ENCODE data around the gene BAHD1. TPM values are rescaled to one million over a fixed set of nuclear protein-coding genes. Genes with fewer than 3 reads are reported as not detected.

Gene BAHD1
- total RNA-seq, 1 donor from 2014 or later, result 16.2 TPM

GRCh38 chr15:40421246-40422157 lies 19.3 kb upstream of the BAHD1 start:
- DNase-seq (ENCODE audit: low spot score), result peak; percentile 94

GRCh38 chr15:40424483-40425115 lies 16.2 kb upstream of the BAHD1 start:
- no peak for DNase-seq (ENCODE audit: low spot score)

DNA sequence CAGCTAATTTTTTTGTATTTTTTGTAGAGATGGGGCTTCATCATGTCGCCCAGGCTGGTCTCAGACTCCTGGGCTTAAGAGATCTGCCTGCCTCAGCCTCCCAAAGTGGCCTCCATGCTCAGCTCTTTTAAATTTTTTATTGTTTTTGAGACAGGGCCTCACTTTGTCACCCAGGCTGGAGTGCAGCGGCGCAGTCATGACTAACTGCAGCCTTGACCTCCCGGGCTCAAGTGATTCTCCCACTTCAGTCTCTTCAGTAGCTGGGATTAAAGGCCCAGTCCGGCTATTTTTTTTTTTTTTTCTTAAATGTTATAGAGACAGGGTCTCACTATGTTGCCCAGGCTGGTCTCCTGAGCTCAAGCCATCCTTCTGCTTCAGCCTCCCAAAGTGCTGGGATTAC lies 15.1 kb upstream of the BAHD1 start:
- no peak for DNase-seq (ENCODE audit: low spot score)

DNA sequence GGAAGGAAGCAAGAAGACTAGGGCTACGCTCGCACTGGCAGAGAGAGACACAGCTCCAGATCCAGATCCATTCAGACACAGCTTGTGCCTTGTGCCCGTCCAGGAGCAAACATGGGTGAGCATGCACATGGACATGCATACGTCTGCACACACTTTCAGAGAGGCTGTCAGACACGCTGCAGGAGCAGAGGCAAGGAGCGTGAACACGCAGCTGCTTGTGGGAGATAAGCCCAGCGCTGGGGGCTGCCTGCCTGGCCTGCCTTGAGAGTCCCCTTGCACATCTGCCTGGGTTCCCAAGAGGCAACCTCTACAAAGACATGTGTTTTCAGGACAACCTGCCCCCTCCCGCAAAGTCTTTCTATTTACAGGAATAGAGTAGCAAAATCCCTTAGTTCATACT lies 13.6 kb upstream of the BAHD1 start:
- DNase-seq (ENCODE audit: low spot score), result no peak

DNA sequence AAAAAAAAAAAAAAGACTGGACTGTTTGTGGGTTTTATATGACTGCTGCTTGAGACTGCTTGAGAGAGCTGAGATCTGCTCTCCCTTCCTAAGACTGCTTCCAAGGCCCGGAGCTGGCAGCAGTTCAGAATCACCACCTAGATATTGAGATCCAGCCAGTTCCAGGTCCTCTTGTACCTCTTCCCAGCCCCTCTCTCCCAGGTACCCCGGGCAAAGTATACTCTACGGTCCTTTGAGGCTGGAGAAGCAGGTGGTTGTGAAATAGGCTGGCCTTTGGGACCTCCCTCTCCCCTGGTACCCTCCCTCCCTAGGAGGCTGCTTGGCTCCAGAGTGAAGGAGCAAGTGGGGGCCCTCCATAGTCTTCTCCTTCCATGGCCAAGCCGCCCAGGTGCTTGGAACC lies 12.6 kb upstream of the BAHD1 start:
- no peak for DNase-seq (ENCODE audit: low spot score)

DNA sequence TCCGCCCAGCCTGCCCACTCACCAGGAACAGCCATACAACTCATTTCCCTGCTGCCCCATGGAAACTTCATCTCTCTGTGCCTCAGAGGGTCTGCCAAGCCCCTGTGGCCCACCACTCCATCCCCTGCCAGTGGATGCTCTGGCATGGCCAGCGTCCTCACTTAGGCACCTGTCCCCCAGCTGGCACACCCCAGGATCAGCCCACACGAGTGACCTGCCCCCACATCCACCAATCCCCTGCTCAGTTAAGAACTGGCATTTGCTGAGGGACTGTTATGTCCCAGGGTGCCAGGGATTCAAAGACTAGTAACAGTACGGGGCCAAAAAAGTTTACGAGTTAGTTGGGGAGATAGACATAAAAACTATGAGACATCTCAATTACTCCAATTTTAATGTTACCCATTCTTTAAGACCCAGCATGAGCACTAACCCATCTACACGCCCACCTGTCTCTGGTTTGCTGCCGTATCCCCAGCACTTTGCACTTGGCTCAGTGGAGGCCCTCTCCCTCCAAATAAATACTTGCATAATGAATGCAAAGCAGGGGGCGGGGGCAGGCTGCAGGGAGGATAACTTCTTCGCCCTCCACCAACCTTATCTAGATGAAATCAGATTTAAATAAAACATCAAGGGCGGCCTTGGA lies 11.6 kb upstream of the BAHD1 start:
- DNase-seq (ENCODE audit: low spot score), result no peak

GRCh38 chr15:40430271-40430805 lies 10.4 kb upstream of the BAHD1 start:
- DNase-seq (ENCODE audit: low spot score), result no peak

GRCh38 chr15:40435023-40435709 lies 5.6 kb upstream of the BAHD1 start:
- DNase-seq (ENCODE audit: low spot score), result no peak

DNA sequence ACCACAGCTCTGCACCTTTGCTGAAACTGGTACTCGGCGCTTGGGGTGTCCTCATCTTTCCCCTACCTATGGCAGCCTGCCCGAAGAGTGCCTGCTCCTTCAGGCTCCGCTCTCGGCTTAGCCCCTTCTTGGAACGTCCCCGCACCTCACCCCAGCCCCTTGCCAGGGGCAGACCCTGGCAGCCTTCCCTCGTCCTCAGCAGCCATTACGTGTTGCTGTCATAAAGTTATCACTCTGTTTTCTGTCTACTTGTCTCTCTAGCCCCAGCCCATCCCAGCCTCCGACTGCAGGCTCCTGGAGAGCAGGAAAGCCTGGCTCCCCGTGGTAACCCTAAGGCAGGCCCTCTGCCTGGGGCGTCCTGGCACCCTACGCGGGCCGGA lies 5.1 kb upstream of the BAHD1 start:
- DNase-seq (ENCODE audit: low spot score), result no peak

- no peak for DNase-seq (ENCODE audit: low spot score)
Measured at GRCh38 chr15:40436116-40436891, 4.4 kb upstream of the BAHD1 start.

DNA sequence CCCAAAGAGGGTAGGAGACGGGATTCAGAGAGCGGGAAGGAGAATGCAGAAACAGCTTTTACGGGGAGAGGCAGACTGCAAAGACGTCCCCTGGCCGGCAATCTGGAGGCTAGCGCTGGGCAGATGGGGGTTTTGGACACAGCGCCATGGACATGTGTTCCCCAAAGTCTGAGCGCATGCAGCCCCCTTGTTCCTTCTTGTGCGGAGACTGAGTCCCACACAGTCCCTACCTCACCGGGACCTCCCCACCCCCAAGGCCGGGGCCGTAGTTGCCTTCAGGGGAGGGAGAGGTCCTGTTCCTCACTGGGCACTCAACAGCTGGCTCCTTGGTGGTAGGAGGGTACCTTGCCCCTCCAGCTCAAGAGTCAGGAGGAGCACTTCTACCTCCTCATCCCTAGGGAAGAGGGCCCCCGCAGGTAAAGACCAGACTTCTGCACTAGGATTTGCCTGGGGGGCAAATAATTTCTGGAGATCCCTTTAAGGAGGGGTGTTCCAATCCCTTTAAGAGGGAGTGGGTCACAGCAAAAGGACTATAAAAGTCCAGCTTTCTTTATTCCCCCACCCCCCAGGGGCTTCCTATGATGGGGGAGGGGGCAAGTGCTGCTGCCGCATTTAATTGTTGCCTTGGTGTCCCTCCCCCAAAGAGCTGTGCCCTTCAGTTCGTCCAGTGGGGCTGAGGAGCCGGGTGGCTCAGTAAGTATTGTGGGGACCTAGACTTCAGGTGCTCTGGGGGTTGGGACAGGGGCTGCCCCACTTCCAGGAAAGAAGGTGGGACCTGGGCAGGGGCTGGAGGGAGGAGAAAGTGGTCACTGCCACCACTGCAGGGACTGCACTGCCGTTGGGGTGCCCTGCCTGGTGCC lies 3.6 kb upstream of the BAHD1 start:
- DNase-seq (ENCODE audit: low spot score), result no peak

DNA sequence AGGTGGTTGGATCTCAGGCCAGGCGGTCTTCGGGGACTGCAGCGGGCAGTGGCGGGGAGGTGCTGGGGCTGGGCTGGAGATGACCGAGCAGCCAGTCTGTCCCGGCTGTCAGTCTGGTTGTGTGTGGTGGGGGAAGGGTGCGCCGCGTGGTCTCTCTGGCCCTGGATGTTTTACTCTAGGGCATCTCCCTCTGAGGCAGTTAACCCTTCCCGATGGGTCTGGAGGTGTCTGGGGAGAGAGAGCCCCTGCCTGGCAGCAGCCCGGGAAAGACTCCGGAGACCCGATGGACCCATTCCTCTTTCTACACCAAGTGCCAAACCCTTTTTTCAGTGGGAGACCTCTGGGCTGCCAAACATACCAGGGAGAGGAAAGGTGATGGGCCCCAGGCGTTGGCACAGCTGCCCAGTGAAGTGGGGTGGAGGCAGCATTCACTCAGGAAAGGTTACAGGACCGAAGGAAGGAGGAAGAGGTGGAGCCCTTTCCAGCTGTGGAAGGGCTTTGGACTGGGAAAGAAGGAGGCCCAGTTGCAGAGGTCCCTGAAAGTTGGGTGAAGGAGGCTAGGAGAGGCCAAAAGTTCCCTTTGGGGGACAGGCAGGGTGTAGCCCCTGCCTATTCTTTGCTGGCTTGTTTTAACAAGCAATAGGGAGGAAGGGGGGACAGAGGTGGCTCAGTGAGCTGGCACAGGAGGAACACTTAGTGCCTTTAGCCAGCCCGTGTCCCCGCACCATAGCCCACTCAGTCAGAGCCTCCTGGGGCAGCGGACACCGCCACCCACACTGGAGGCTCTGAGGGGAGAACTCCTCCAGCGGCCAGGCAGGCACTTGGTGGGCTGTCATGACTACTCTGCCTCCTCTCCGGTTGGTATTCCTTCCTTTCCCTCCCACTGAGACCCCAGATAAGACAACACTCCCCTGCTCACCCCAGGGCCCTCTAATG lies 2.7 kb upstream of the BAHD1 start:
- DNase-seq (ENCODE audit: low spot score), result no peak

GRCh38 chr15:40438712-40439111 lies 2.0 kb upstream of the BAHD1 start:
- no peak for DNase-seq (ENCODE audit: low spot score)

GRCh38 chr15:40439461-40439959 lies 1.2 kb upstream of the BAHD1 start:
- DNase-seq (ENCODE audit: low spot score), result no peak

- DNase-seq (ENCODE audit: low spot score), result no peak
Measured at GRCh38 chr15:40439960-40440742, 602 bp upstream of the BAHD1 start.

- DNase-seq (ENCODE audit: low spot score), result no peak
Measured at GRCh38 chr15:40441565-40442531, 1.1 kb downstream of the BAHD1 start.

Data from mesenteric fat pad (tissue), 1 donor.